ENCODE results near the gene SHH.

Gene SHH

GRCh38 chr7:155844526-155844925 lies 32.3 kb upstream of the SHH start:
- H3F3A ChIP-seq (ENCODE audit: low read depth), result no peaks in the 10 kb centered on the region
- TF ChIP-seq EZH2phosphoT487 (IDR thresholded peaks at IDR 0.05; ENCODE audit: borderline replicate concordance) (no peak), CTCF (conservative IDR thresholded peaks at IDR 0.05; ENCODE audit: low read length) (no peak)

GRCh38 chr7:155844019-155844453 lies 31.8 kb upstream of the SHH start:
- H3K4me2 ChIP-seq (ENCODE audit: low read depth, low read length, poor library complexity, severe bottlenecking), result no peak overlapping the region
- TF ChIP-seq CTCF (conservative IDR thresholded peaks at IDR 0.05; ENCODE audit: low read length) (no peak), EZH2phosphoT487 (IDR thresholded peaks at IDR 0.05; ENCODE audit: borderline replicate concordance) (no peak)
- no peak overlapping the region for H2AFZ ChIP-seq (ENCODE audit: low read length)
- H3K9me2 ChIP-seq (replicated peaks; ENCODE audit: low read depth, low read length), result no peaks in the 10 kb centered on the region
- H3K36me3 ChIP-seq (ENCODE audit: insufficient read depth, low read length), result no peaks in the 10 kb centered on the region
- no peaks in the 10 kb centered on the region for H3K79me2 ChIP-seq (ENCODE audit: insufficient read depth, low read length)
- no peaks in the 10 kb centered on the region for H3F3A ChIP-seq (ENCODE audit: low read depth)
- no peaks in the 10 kb centered on the region for H3K4me1 ChIP-seq (ENCODE audit: insufficient read depth, low read length, poor library complexity, severe bottlenecking)
- H3K9ac ChIP-seq (ENCODE audit: low read depth, low read length, poor library complexity, severe bottlenecking), result no peak overlapping the region
- H3K9me3 ChIP-seq (ENCODE audit: insufficient read depth, low read depth, low read length), result no peaks in the 10 kb centered on the region
- H3K27me3 ChIP-seq (ENCODE audit: insufficient read depth, low read length, poor library complexity, severe bottlenecking), result no peaks in the 10 kb centered on the region
- no peak overlapping the region for H3K4me3 ChIP-seq (ENCODE audit: low read length, poor library complexity, severe bottlenecking)
- H4K20me1 ChIP-seq (ENCODE audit: insufficient read depth, low read length, poor library complexity, severe bottlenecking), result no peaks in the 10 kb centered on the region

More at GRCh38 chr7:155844526-155844925, 32.3 kb upstream of the SHH start:
- Histone ChIP-seq H3K9me2 (replicated peaks; ENCODE audit: low read depth, low read length) (no peaks in the 10 kb centered on the region), H2AFZ (ENCODE audit: low read length) (no peak overlapping the region), H3K27me3 (ENCODE audit: insufficient read depth, low read length, poor library complexity, severe bottlenecking) (no peaks in the 10 kb centered on the region), H3K4me2 (ENCODE audit: low read depth, low read length, poor library complexity, severe bottlenecking) (no peak overlapping the region), H3K9ac (ENCODE audit: low read depth, low read length, poor library complexity, severe bottlenecking) (no peak overlapping the region), H3K79me2 (ENCODE audit: insufficient read depth, low read length) (no peaks in the 10 kb centered on the region), H4K20me1 (ENCODE audit: insufficient read depth, low read length, poor library complexity, severe bottlenecking) (no peaks in the 10 kb centered on the region), H3K9me3 (ENCODE audit: insufficient read depth, low read depth, low read length) (no peaks in the 10 kb centered on the region), H3K36me3 (ENCODE audit: insufficient read depth, low read length) (no peaks in the 10 kb centered on the region), H3K4me1 (ENCODE audit: insufficient read depth, low read length, poor library complexity, severe bottlenecking) (no peaks in the 10 kb centered on the region), H3K4me3 (ENCODE audit: low read length, poor library complexity, severe bottlenecking) (no peak overlapping the region)

GRCh38 chr7:155843426-155844018 lies 31.3 kb upstream of the SHH start:
- Histone ChIP-seq H3K36me3 (ENCODE audit: insufficient read depth, low read length) (no peaks in the 10 kb centered on the region), H3F3A (ENCODE audit: low read depth) (no peaks in the 10 kb centered on the region), H3K4me2 (ENCODE audit: low read depth, low read length, poor library complexity, severe bottlenecking) (no peak overlapping the region), H3K27me3 (ENCODE audit: insufficient read depth, low read length, poor library complexity, severe bottlenecking) (no peaks in the 10 kb centered on the region), H3K4me3 (ENCODE audit: low read length, poor library complexity, severe bottlenecking) (no peak overlapping the region), H4K20me1 (ENCODE audit: insufficient read depth, low read length, poor library complexity, severe bottlenecking) (no peaks in the 10 kb centered on the region), H3K9me2 (replicated peaks; ENCODE audit: low read depth, low read length) (no peaks in the 10 kb centered on the region), H3K9me3 (ENCODE audit: insufficient read depth, low read depth, low read length) (no peaks in the 10 kb centered on the region), H3K4me1 (ENCODE audit: insufficient read depth, low read length, poor library complexity, severe bottlenecking) (no peaks in the 10 kb centered on the region), H3K79me2 (ENCODE audit: insufficient read depth, low read length) (no peaks in the 10 kb centered on the region), H3K9ac (ENCODE audit: low read depth, low read length, poor library complexity, severe bottlenecking) (no peak overlapping the region), H2AFZ (ENCODE audit: low read length) (no peak overlapping the region)
- TF ChIP-seq CTCF (conservative IDR thresholded peaks at IDR 0.05; ENCODE audit: low read length) (no peak), EZH2phosphoT487 (IDR thresholded peaks at IDR 0.05; ENCODE audit: borderline replicate concordance) (no peak)

Data from Loucy (cell line).